Central memory CD4-positive, alpha-beta T cell (primary cell): Measurements from ENCODE around the gene KMT2D.

Experiments used
- DNase-seq: peaks from one replicate; pipeline ENCODE4 v3.0.0; 2022
- total RNA-seq, 3 experiments: gene quantifications; one replicate each; lab custom pipeline; 2026; lab: John Stamatoyannopoulos, UW

Gene KMT2D
- 97.4 to 229 (median 103) reads per million in 3 experiments for total RNA-seq

GRCh38 chr12:49060237-49061156 lies at the start of gene KMT2D:
Gene KMT2D, minus strand, starts transcription at chr12:49060794. Its CDS starts 5,470 bp downstream, at chr12:49055324.
- peak; percentile 88 for DNase-seq

GRCh38 chr12:49109641-49110463 lies 49.3 kb upstream of the KMT2D start:
- DNase-seq = no peak

GRCh38 chr12:49108958-49109404 lies 48.4 kb upstream of the KMT2D start:
- no peak for DNase-seq

- DNase-seq = no peak
Measured at GRCh38 chr12:49105504-49106084, 45.0 kb upstream of the KMT2D start.

GRCh38 chr12:49104822-49105221 lies 44.2 kb upstream of the KMT2D start:
- no peak for DNase-seq

GRCh38 chr12:49100380-49100779 lies 39.8 kb upstream of the KMT2D start:
- no peak for DNase-seq

GRCh38 chr12:49098703-49099102 lies 38.1 kb upstream of the KMT2D start:
- DNase-seq = no peak

- peak; percentile 43 for DNase-seq
Measured at GRCh38 chr12:49098035-49098451, 37.4 kb upstream of the KMT2D start.

- no peak for DNase-seq
Measured at GRCh38 chr12:49097381-49097780, 36.8 kb upstream of the KMT2D start.

GRCh38 chr12:49094975-49095365 lies 34.4 kb upstream of the KMT2D start:
- DNase-seq = no peak

GRCh38 chr12:49094160-49094974 lies 33.8 kb upstream of the KMT2D start, which contains the start of gene DHH:
Gene DHH, minus strand, starts transcription at chr12:49094801. Its CDS starts 289 bp downstream, at chr12:49094512.
- no peak for DNase-seq

GRCh38 chr12:49093792-49094159 lies 33.2 kb upstream of the KMT2D start:
- DNase-seq = no peak

- DNase-seq = no peak
Measured at GRCh38 chr12:49092816-49093406, 32.3 kb upstream of the KMT2D start.

- peak; percentile 42 for DNase-seq
Measured at GRCh38 chr12:49092086-49092815, 31.7 kb upstream of the KMT2D start.

- DNase-seq = no peak
Measured at GRCh38 chr12:49091836-49092085, 31.2 kb upstream of the KMT2D start.

GRCh38 chr12:49091056-49091835 lies 30.7 kb upstream of the KMT2D start:
- DNase-seq = no peak

GRCh38 chr12:49089821-49090773 lies 29.5 kb upstream of the KMT2D start:
- no peak for DNase-seq

- DNase-seq = no peak
Measured at GRCh38 chr12:49088932-49089330, 28.3 kb upstream of the KMT2D start.
